Esophagus muscularis mucosa (tissue), 3 donors: ENCODE measurements around the gene GHR.

Experiments
- CTCF ChIP-seq, 3 experiments: fragments of 200-600 bp in 2 of 3; fragments of 450-650 bp in 1 of 3; sonication (generic) in 2 of 3; IDR thresholded peaks; one replicate each; pipeline ENCODE4 v1.5.1; 2017 to 2019; ENCODE audit warnings: antibody characterized with exemption in 3 of 3, mild to moderate bottlenecking in 2 of 3, moderate library complexity in 1 of 3
- EP300 ChIP-seq: sonication (generic); formaldehyde crosslinking; IDR thresholded peaks from one replicate; pipeline ENCODE4 v1.6.1; 2017; ENCODE audit warnings: antibody characterized with exemption

DNA sequence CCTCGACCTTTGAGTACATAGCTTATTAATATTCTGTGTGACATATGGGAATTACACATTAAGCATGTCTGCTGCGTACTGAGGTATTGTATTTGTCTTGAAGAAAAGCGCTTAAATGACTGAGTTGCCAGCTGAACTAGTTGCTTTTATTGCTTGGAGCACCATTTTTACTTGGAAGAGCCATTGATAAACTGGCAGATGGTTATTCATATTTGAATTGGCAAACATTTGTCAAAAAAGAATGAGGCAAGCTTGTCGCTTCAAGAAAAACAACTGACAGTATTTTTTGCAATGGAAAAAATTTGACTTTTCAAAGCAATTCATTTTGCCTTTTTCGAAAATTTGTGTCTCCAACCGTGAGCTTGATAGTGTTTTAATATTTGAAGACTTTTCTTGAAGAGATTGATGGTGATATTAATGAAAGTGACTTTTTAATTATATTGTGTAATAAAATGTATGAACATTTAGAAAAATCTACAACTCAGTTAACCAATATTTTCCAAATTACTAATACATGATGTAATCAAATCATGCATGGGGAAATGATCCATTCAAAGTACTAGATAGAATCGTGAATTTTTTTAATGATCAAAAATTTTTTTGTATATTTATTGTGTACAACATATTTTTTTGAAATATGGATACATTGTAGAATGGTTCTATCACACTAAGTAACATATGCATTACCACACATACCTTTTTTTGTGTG lies 278.3 kb downstream of the GHR start:
- TF ChIP-seq CTCF (IDR thresholded peaks at IDR 0.05), result no peak
- no peak for TF ChIP-seq EP300
